ACHN (cell line): ENCODE measurements around the gene PGAP3.
"Not testable (repeated sequence)": the region's sequence is repeated elsewhere in the genome, so short reads cannot be mapped to it uniquely, and the experiment has no call there.

ENCODE experiments used
- DNase-seq: peaks from one replicate; pipeline ENCODE4 v3.0.0-alpha.2; 2015
- in situ Hi-C: cut with HindIII; loops from 2 replicates; pipeline ENCODE4 v1.10.0; 2017; ENCODE audit warnings: low sequenced_read_pairs, low pct_ligation_motif_present, low pct_unique_long_range_greater_than_20kb

Gene PGAP3

DNA sequence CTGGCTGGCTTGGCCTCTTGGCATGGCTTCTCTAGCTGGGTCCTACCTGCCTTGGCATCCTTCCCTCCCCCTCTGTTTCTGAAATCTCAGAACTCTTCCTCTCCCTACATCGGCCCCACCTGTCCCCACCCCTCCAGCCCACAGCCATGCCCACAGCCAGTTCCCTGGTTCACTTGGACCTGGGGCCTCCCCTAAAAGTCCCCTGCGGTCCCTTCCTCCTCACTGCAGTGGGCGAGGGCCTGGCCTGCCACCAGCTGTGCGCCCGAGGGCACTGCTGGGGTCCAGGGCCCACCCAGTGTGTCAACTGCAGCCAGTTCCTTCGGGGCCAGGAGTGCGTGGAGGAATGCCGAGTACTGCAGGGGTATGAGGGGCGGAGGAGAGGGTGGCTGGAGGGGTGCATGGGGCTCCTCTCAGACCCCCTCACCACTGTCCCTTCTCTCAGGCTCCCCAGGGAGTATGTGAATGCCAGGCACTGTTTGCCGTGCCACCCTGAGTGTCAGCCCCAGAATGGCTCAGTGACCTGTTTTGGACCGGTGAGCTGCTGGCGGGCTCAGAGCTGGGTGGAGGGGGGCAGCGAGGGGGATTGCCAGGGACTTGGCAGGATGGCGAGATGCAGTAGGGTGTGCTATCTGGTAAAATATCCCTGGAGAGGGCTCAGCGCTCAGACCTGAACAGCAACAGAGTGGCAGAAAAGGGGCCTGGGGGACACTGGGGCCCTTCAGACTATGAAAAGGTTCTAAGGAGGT, 28.4 kb upstream of the PGAP3 start:
- DNase-seq, result no peak
- in situ Hi-C loops, result no loop called here

DNA sequence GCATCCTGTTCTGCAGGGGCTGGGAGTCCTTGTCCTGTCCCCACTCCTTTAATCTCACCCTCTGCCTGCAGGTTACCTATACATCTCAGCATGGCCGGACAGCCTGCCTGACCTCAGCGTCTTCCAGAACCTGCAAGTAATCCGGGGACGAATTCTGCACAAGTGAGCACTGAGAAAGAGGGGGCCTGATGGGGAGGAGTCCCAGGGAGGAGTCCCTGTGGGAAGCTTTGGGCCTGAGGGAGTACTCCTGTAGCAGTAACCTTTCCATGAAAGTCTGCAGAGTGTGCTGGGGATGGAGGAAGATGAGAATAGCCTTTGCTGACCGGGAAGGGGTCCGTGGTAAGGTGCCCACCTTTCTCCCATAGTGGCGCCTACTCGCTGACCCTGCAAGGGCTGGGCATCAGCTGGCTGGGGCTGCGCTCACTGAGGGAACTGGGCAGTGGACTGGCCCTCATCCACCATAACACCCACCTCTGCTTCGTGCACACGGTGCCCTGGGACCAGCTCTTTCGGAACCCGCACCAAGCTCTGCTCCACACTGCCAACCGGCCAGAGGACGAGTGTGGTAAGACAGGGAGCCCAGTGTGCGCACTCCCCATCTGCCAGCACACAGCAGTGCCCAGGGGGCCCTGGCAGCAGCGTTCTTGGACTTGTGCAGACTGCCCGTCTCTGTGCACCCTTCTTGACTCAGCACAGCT, 27.7 kb upstream of the PGAP3 start:
- DNase-seq, result no peak
- in situ Hi-C loops, result no loop called here

DNA sequence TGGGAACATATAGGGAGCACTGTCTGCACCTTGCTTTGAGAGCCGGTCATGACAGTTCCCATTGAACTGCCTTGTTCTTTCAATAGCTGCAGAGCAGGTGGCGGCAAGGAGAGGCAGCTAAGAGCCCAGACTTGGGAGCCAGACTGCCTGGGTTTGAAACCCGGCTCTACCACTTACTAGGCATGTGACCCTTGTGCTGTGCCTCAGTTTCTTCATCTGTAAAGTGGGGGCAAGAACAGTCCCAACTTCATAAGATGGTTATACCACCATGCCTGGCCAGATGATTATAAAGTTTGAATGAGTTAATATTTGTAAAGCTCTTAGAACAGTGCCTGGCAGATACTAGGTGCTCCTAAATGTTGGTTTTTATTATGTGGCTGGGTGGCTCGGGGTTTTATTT, 26.4 kb upstream of the PGAP3 start:
- in situ Hi-C loops, result no loop called here
- DNase-seq, result no peak

DNA sequence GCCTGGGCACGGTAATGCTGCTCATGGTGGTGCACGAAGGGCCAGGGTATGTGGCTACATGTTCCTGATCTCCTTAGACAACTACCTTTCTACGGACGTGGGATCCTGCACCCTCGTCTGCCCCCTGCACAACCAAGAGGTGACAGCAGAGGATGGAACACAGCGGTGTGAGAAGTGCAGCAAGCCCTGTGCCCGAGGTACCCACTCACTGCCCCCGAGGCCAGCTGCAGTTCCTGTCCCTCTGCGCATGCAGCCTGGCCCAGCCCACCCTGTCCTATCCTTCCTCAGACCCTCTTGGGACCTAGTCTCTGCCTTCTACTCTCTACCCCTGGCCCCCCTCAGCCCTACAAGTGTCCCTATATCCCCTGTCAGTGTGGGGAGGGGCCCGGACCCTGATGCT, 24.0 kb upstream of the PGAP3 start:
- in situ Hi-C loops, result no loop called here
- no peak for DNase-seq

DNA sequence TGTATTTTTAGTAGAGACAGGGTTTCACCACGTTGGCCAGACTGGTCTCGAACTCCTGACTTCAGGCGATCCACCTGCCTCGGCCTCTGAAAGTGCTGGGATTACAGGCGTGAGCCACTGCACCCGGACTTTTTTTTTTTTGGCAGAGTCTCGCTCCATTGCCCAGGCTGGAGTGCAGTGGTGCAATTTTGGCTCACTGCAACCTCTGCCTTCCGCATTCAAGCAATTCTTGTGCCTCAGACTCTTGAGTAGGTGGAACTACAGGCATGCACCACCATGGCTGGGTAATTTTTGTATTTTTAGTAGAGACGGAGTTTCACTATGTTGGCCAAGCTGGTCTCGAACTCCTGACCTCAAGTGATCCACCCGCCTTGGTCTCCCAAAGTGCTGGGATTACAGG, 23.2 kb upstream of the PGAP3 start:
- DNase-seq, in situ Hi-C loops: not testable (repeated sequence)

DNA sequence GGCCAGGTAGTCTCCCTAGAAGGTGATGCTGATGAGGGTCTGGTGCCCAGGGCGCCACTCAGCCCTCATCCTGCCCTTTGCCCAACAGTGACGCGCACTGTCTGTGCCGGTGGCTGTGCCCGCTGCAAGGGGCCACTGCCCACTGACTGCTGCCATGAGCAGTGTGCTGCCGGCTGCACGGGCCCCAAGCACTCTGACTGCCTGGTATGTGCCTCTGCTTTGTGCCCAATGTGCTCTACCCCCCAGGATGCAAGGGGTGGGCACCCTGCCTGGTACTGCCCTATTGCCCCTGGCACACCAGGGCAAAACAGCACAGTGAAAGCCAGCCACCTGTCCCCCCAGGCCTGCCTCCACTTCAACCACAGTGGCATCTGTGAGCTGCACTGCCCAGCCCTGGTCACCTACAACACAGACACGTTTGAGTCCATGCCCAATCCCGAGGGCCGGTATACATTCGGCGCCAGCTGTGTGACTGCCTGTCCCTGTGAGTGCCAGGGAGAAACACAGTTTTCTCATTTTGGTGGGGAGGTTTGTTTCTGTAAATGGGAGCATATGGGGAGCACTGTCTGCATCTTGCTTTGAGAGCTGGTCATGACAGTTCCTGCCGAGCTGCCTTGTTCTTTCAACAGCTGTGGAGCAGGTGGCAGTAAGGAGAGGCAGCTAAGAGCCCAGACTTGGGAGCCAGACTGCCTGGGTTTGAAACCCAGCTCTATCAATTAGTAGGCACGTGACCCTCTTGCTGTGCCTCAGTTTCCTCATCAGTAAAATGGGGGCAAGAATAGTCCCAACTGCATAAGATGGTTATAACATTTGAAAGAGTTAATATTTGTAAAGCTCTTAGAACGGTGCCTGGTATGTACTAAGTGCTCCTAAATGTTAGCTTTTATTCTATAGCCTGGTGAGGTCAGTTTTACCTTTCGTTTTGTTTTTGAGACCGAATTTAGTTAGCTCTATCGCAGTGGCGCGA, 22.4 kb upstream of the PGAP3 start:
- DNase-seq, result no peak
- in situ Hi-C loops, result no loop called here

DNA sequence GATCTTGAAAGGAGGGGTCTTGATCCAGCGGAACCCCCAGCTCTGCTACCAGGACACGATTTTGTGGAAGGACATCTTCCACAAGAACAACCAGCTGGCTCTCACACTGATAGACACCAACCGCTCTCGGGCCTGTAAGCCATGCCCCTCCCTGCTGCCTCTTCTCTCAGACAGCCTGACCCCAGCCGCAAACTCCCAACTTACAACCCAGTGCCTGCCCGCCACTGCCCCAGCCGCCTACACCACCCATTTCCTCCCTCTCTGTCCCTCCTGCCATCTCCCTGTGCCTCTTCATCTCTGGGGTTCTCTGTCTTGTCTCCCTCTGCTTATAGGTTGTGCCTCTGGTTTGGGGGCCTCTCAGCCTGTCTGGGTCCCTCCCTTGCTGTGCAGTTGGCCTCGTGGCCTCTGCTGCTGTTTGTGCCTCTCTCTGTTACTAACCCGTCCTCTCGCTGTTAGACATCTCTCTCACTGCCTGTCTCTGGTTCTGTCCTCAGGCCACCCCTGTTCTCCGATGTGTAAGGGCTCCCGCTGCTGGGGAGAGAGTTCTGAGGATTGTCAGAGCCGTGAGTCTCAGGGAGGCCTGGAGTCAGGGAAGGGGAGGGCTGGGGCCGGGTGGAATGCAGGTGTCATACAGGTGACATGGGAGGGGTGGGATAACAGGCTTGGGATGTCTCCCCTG, 21.6 kb upstream of the PGAP3 start:
- no peak for DNase-seq
- in situ Hi-C loops, result no loop called here

DNA sequence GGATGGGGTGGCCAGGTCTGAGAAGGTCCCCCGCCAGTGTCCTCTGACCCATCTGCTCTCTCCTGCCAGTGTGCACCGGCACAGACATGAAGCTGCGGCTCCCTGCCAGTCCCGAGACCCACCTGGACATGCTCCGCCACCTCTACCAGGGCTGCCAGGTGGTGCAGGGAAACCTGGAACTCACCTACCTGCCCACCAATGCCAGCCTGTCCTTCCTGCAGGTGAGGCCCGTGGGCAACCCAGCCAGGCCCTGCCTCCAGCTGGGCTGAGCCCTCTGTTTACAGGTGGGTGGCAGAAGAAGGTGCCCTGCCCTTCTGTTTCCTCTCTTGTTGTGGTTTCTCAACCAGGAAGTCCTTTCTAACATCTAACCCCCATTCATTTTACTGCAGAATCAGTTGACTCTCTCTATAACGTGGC, 19.1 kb upstream of the PGAP3 start:
- DNase-seq, result no peak
- in situ Hi-C loops, result no loop called here

DNA sequence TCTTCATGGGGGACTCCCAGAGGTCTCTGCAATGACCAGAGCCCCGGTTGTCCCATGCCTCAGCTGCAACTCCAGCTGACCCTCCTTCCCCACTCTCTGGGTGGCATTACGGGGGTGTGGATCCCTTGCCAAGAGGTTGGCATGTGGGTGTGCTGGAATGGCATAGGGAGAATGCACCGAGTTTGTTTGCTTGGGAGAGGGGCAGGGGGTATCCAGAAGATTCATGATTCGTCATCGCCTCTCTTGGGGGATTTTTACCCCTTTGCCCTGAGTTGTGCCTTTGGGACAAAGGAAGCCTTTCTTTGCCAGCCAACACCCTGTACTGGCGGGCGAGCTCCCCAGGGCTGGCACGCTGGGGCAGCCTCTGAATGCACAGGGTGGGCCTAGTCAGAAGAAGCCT, 18.5 kb upstream of the PGAP3 start:
- no peak for DNase-seq
- in situ Hi-C loops, result no loop called here

DNA sequence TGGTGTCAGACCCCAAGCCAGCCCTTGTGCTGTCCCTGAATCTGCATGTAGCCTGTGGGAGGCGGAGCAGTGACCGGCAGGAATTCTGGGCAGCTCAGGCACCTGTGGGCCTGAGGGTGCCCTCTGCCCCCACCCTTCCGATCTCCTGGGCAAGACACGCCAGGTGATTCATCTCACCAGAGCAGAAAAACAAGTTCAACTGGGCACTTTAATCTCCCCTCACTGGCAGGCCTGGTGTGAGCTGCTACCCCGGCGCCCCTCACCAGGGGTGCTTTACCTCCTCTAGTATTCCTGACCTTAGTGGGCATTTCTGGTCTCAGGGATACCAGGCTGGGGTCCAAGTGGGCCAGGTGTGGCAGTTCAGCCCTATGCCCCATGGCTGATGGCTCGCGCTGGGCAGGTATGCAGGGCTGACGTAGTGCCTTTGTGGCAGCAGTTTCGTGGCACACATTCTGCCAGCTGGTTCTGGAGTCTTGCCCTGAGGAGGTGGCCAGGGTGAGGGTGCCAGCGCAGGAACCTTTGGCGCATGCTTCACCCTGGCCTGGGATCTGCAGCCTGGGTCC, 18.0 kb upstream of the PGAP3 start:
- in situ Hi-C loops, result no loop called here

DNA sequence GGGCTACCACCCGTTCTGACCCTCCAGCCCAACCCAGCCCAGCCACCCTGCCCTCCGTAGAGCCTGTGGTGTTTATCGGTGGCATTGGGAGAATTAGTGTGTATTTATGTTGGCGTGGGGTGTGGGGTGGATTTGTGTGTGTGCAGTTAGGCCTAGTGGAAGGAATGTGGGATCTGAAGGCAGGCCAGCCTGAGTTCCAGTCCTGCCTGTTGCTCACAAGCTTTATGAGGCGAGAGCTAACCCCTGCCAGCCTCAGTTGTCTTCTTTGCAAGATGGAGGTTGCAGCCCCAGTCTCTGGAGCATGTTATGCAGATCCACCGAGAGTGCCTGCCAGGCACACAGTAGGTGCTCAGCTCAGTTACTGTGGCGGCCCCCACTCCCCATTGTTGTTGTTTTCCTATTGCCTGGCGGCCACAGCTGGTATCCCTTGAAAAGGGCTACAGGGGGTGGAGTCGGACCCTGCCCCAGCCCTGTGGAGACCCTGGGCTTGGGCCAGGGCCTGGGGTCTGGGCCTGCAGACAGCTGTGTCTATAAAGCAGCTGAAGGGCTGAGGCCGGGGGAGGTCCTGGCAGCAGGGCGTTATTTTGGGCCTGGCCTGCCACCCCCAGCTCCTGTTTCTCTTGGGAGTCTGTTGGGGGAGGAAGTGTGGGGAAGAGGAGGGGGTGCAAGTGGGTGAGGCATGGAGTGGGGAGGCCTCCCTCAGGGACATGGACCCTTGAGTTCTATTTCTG, 17.1 kb upstream of the PGAP3 start:
- in situ Hi-C loops, result no loop called here
- no peak for DNase-seq

More for the DNA sequence above, 18.0 kb upstream of the PGAP3 start:
- no peak for DNase-seq

DNA sequence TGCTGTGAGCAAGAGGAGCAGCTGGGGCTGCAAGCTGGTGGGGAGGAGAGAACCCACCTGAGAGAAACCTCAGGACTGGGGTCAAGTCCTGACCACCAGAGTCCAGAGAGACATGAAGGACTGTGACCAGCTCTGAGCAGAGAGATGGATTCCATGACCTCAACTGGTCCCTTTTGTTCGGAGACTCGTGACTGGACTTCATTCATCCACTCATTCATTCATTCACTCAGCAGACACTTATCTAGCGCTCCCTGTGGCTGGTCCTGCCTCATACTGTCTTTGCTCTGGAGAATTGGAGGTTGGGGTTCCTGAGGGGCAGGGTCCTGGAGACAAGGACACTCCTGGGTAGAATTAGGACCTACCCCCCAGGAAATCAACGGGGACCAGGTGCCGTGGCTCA, 16.1 kb upstream of the PGAP3 start:
- in situ Hi-C loops, result no loop called here
- DNase-seq, result no peak

DNA sequence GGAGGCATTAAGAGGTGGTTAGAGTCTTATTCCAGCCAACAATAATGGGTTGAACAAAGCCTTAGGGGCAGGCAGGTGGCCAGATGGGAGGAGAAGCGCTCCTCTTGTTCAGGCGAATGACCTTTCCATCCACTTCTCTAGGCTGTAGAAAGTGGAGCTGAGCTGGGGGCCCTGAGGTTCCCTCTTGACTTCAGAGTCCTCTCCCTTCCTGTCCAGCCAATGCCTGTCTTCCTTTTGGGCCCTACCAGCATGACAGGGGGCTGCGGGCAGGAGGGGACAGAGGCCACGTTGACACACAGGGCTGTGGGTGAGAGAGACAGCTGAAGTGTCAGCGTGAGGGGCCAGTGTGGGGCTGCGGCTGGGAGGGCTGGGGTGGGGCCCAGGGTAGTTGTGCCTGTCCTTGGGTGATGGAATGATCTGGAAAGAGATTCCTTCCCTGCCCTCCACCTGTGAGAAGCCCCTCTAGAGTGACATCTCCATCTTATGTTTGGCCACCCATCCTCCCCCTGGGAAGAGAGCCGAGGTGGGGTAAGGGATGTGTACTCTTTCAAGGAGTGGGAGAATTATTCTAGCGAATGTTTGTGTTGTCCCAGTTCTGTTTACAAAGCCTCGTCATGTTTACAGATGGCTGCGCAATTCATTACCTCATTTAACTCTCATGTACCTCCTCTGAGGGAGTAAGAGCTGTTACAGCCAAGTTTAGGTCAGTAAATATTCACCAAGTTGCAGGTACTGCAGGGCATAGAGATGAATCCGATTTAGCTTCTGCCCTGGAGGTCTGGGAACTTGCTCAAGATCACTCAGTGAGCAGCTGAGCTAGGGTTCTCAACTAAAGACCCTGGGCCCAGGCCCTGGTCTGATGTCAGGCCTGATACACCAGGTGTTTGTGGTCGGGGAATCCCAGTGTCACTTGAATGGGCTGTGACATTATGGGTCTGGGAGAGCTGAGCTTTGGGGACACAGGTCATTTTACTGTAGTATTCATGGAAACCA, 15.3 kb upstream of the PGAP3 start:
- DNase-seq, result no peak
- in situ Hi-C loops, result no loop called here

DNA sequence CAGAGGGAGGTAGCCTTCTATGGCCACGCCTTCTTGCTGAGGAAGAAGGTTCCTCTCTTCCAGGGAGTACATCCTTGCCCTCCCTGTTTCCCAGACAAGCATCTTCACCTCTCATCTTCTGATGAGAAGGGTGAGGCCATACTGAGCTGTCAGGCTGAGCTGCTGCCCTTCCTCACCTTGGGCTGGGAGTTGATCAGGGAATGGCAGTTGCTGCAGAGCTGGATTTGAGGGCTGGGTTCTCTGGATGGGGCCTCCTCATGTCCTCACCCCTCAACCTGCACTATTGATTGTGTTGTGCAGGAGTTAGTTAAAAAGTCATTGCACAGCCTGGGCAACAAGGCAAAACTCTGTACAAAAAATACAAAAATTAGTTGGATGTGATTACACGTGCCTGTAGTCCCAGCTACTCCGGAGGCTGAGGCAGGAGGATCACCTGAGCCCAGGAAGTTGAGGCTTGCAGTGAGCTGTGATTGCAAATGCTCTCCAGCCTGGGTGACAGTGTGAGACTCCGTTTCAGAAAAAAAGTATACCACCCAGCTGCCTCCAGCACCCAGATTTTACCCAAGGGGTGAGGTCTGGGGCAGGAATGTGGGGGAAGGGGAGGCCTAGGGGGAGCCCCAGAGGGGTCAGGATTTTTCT, 14.0 kb upstream of the PGAP3 start:
- in situ Hi-C loops, result no loop called here

DNA sequence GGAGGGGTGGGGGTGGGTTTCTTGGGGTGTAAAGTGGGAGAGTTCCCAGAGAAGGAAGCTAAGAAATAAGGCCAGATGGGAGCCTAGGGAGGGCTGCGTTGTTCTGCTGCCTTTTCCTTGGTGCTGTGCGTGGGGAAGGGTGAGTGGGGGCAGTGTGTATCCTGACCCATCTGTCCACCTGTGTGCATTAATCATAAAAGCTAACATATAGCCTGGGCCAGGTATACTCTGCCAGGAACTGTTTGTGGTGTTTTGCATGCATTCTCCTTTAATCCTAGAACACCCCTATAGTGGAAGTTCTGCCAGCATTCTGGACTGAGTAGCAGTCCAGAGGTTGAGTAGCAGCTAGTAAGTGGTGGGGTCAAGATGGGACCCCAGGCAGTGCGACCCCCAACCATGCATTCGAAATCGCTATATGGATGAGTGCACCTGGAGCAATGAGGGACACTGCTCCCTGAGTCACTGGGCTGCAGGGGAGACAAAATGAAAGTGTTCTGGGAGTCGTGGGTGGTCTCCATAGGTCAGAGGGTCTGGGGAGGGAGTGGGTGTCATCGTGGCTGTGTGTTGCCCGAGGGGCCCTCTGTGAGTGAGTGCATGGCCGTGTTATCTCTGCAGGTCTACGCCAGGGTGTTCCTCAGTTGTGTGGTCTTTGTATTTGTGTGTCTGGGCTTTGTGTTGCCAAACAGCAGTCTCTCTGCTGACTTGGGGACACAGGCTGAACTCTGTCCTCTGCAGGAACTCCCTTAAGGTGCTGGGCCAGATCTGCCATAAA, 13.3 kb upstream of the PGAP3 start:
- in situ Hi-C loops, result no loop called here
- DNase-seq, result no peak

More for the DNA sequence above, 14.0 kb upstream of the PGAP3 start:
- no peak for DNase-seq
